PC-9 (cell line): ENCODE data around the gene USP7. TPM values are rescaled to one million over a fixed set of nuclear protein-coding genes. Genes with fewer than 3 reads are reported as not detected.

Experiments
- BruUV-seq: library from RNA; stranded (reverse); fragments of 400-500 nt; replicated peaks from 2 replicates; lab custom pipeline; 2021; lab: Mats Ljungman, UMichigan
- CTCF ChIA-PET: fragments of 300-600 bp; sonication (Branson Sonifier 250); formaldehyde crosslinking; loops from one replicate; lab custom pipeline; 2022; ENCODE audit warnings: antibody characterized with exemption; lab: Charles Lee
- POLR2A ChIA-PET: fragments of 300-600 bp; sonication (Branson Sonifier 250); formaldehyde crosslinking; loops from one replicate; lab custom pipeline; 2022; ENCODE audit warnings: antibody characterized with exemption; ENCODE audit not compliant: unreplicated experiment; lab: Charles Lee
- DNase-seq, 2 experiments: peaks; one replicate each; pipeline versions ENCODE4 v3.0.0 to v3.0.0-alpha.2; 2015 to 2022; ENCODE audit warnings: mixed read lengths in 1 of 2
- H2AFZ ChIP-seq: fragments of 200-600 bp; sonication (generic); 2 replicates; pipeline ENCODE4 v1.8.1; 2017; ENCODE audit warnings: antibody characterized with exemption
- H3F3A ChIP-seq: fragments of 200-600 bp; sonication (generic); 2 replicates; pipeline ENCODE4 v1.8.1; 2017; ENCODE audit warnings: antibody characterized with exemption, mild to moderate bottlenecking, low read depth; ENCODE audit not compliant: insufficient read depth
- H3K27ac ChIP-seq: fragments of 200-600 bp; sonication (generic); 2 replicates; pipeline ENCODE4 v1.6.1; 2016; ENCODE audit warnings: mixed run types
- H3K27me3 ChIP-seq: fragments of 200-600 bp; sonication (generic); 2 replicates; pipeline ENCODE4 v1.6.1; 2016; ENCODE audit warnings: low read depth, mixed run types; ENCODE audit not compliant: insufficient read depth
- H3K36me3 ChIP-seq: fragments of 200-600 bp; sonication (generic); 2 replicates; pipeline ENCODE4 v1.6.1; 2016; ENCODE audit warnings: low read depth, mixed run types
- H3K4me1 ChIP-seq: fragments of 200-600 bp; sonication (generic); replicated peaks from 2 replicates; pipeline ENCODE4 v1.6.1; 2016; ENCODE audit warnings: mixed run types; ENCODE audit not compliant: insufficient read depth
- H3K4me2 ChIP-seq: fragments of 200-600 bp; sonication (generic); 2 replicates; pipeline ENCODE4 v1.6.1; 2017; ENCODE audit warnings: mixed run types
- H3K4me3 ChIP-seq: fragments of 200-600 bp; sonication (generic); 2 replicates; pipeline ENCODE4 v1.6.1; 2016; ENCODE audit warnings: mixed run types
- H3K79me2 ChIP-seq: fragments of 200-600 bp; sonication (generic); 2 replicates; pipeline ENCODE4 v1.6.1; 2017; ENCODE audit warnings: low read depth, mixed run types
- H3K9me2 ChIP-seq: fragments of 200-600 bp; sonication (generic); 2 replicates; pipeline ENCODE4 v1.8.1; 2017; ENCODE audit warnings: mild to moderate bottlenecking; ENCODE audit not compliant: insufficient read depth
- H3K9me3 ChIP-seq: fragments of 200-600 bp; sonication (generic); 2 replicates; pipeline ENCODE4 v1.8.1; 2016; ENCODE audit warnings: low read depth; ENCODE audit not compliant: insufficient read depth
- H4K20me1 ChIP-seq: fragments of 200-600 bp; sonication (generic); 2 replicates; pipeline ENCODE4 v1.8.1; 2017; ENCODE audit not compliant: insufficient read depth
- CTCF ChIP-seq: fragments of 200-600 bp; sonication (generic); conservative IDR thresholded peaks from 2 replicates; pipeline ENCODE4 v1.6.1; 2017; ENCODE audit warnings: mixed run types, antibody characterized with exemption, mild to moderate bottlenecking, moderate library complexity
- EZH2 ChIP-seq: fragments of 200-600 bp; sonication (generic); IDR thresholded peaks from 2 replicates; pipeline ENCODE4 v1.8.0; 2017; ENCODE audit warnings: antibody characterized with exemption, low read depth
- intact Hi-C: fragments of 100-400 bp; cut with micrococcal nuclease; formaldehyde crosslinking; loops from one replicate; pipeline ENCODE4 v1.10.0; 2022; ENCODE audit not compliant: unreplicated experiment
- total RNA-seq: library from RNA; stranded (reverse); gene quantifications from 2 replicates; pipeline ENCODE4 v1.2.3, GENCODE V29; 2021

Gene USP7
- total RNA-seq, 1 experiment from 2014 or later = 167 TPM

GRCh38 chr16:8963010-8963820 is 491 bp downstream of the USP7 start:
- POLR2A ChIA-PET = no interaction called here
- no peak for DNase-seq
- H3K27ac ChIP-seq = no peak overlapping the region; the same call in 1 of the 2 replicates

GRCh38 chr16:8962393-8963009 is 1.2 kb downstream of the USP7 start:
- DNase-seq = peak; percentile 24 to 38
- Histone ChIP-seq H3K27ac (no peak overlapping the region; the same call in 1 of the 2 replicates), H3K79me2 (peaks cover 56% of the 10 kb centered on the region), H3K9me3 (no peaks in the 10 kb centered on the region), H3K9me2 (no peaks in the 10 kb centered on the region), H3K4me1 (peaks cover 51% of the 10 kb centered on the region), H4K20me1 (peaks cover 52% of the 10 kb centered on the region), H3K36me3 (no peaks in the 10 kb centered on the region), H3F3A (peaks cover 5% of the 10 kb centered on the region; the same call in 1 of the 2 replicates), H3K4me3 (peak overlapping the region; percentile 75), H3K4me2 (peak overlapping the region; percentile 97), H3K27me3 (no peaks in the 10 kb centered on the region), H2AFZ (no peak overlapping the region)
- no peak for TF ChIP-seq EZH2
- no peak for TF ChIP-seq CTCF
- intact Hi-C loops = loop anchor here (5.0 kb wide), 3 partner anchors 40 to 165 kb away; partner anchors contain the start of genes PMM2 and TMEM186
- ChIA-PET CTCF (no interaction called here), POLR2A (no interaction called here)
- BruUV-seq = no TSS peak

More at GRCh38 chr16:8963010-8963820, 491 bp downstream of the USP7 start:
- CTCF ChIA-PET = no interaction called here
- no peaks in the 10 kb centered on the region for H3K36me3 ChIP-seq
- no peak for TF ChIP-seq EZH2
- TF ChIP-seq CTCF = no peak
- H3K9me3 ChIP-seq = no peaks in the 10 kb centered on the region
- H3K9me2 ChIP-seq = no peaks in the 10 kb centered on the region
- peaks cover 45% of the 10 kb centered on the region for H4K20me1 ChIP-seq
- H3K4me2 ChIP-seq = peak overlapping the region; percentile 97
- H3K4me3 ChIP-seq = peak overlapping the region; percentile 75
- intact Hi-C loops = loop anchor here (5.0 kb wide), 3 partner anchors 39 to 166 kb away; partner anchors contain the start of genes PMM2 and TMEM186
- no TSS peak for BruUV-seq
- peaks cover 6% of the 10 kb centered on the region; the same call in 1 of the 2 replicates for H3F3A ChIP-seq
- no peak overlapping the region for H2AFZ ChIP-seq
- H3K79me2 ChIP-seq = peaks cover 49% of the 10 kb centered on the region
- peaks cover 53% of the 10 kb centered on the region for H3K4me1 ChIP-seq
- no peaks in the 10 kb centered on the region for H3K27me3 ChIP-seq

- Histone ChIP-seq H3K4me3 (peak overlapping the region; percentile 75), H3K4me1 (peaks cover 45% of the 10 kb centered on the region), H3K27me3 (no peaks in the 10 kb centered on the region), H3K4me2 (peak overlapping the region; percentile 97), H3K36me3 (no peaks in the 10 kb centered on the region), H3K9me2 (no peaks in the 10 kb centered on the region), H3K27ac (no peak overlapping the region; the same call in 1 of the 2 replicates), H4K20me1 (peaks cover 58% of the 10 kb centered on the region), H2AFZ (no peak overlapping the region), H3F3A (no peaks in the 10 kb centered on the region; the same call in 1 of the 2 replicates), H3K9me3 (no peaks in the 10 kb centered on the region), H3K79me2 (peaks cover 62% of the 10 kb centered on the region)
- DNase-seq = peak; percentile 21 to 37
- BruUV-seq = TSS peak; percentile 35
- TF ChIP-seq EZH2 (no peak), CTCF (no peak)
- CTCF ChIA-PET = interaction anchor here (1.1 kb wide), 1 partner anchor 47 kb away, joined by 3 read pairs; no protein-coding TSS in a partner anchor
- intact Hi-C loops = loop anchor here (5.0 kb wide), 3 partner anchors 40 to 165 kb away; partner anchors contain the start of genes PMM2 and TMEM186
- POLR2A ChIA-PET = interaction anchor here (0.6 kb wide), 2 partner anchors 47 to 73 kb away, joined by 3 to 5 read pairs; no protein-coding TSS in a partner anchor
Observed at GRCh38 chr16:8961811-8962390, 1.8 kb downstream of the USP7 start.
